Measurements from ENCODE around the gene NR6A1. TPM values are rescaled to one million over a fixed set of nuclear protein-coding genes. Genes with fewer than 3 reads are reported as not detected.

The NR6A1 gene
- total RNA-seq, 1 donor from 2014 or later, result 0.56 TPM

GRCh38 chr9:124665391-124666058, 105.6 kb downstream of the NR6A1 start:
- no peaks in the 10 kb centered on the region for H3K9me3 Mint-ChIP-seq (ENCODE audit: unreplicated experiment)
- H3K36me3 Mint-ChIP-seq (ENCODE audit: unreplicated experiment), result peaks cover 21% of the 10 kb centered on the region
- no peak for TF ChIP-seq CTCF (IDR thresholded peaks at IDR 0.05)
- no peak for DNase-seq (ENCODE audit: extremely low spot score, unreplicated experiment)
- H3K4me3 Mint-ChIP-seq (ENCODE audit: unreplicated experiment), result no peak overlapping the region
- H3K27ac Mint-ChIP-seq (ENCODE audit: unreplicated experiment), result no peak overlapping the region
- no peaks in the 10 kb centered on the region for H3K27me3 Mint-ChIP-seq (ENCODE audit: unreplicated experiment)
- H3K4me1 Mint-ChIP-seq (ENCODE audit: unreplicated experiment), result peaks cover 56% of the 10 kb centered on the region

GRCh38 chr9:124664143-124664542, 107.0 kb downstream of the NR6A1 start:
- Mint-ChIP-seq H3K4me1 (ENCODE audit: unreplicated experiment) (peaks cover 54% of the 10 kb centered on the region), H3K9me3 (ENCODE audit: unreplicated experiment) (no peaks in the 10 kb centered on the region), H3K4me3 (ENCODE audit: unreplicated experiment) (no peak overlapping the region), H3K27me3 (ENCODE audit: unreplicated experiment) (no peaks in the 10 kb centered on the region), H3K36me3 (ENCODE audit: unreplicated experiment) (peaks cover 17% of the 10 kb centered on the region), H3K27ac (ENCODE audit: unreplicated experiment) (peak overlapping the region; percentile 41)
- no peak for DNase-seq (ENCODE audit: extremely low spot score, unreplicated experiment)
- TF ChIP-seq CTCF (IDR thresholded peaks at IDR 0.05), result no peak

GRCh38 chr9:124663046-124663961, 107.8 kb downstream of the NR6A1 start:
- Mint-ChIP-seq H3K4me1 (ENCODE audit: unreplicated experiment) (peaks cover 50% of the 10 kb centered on the region), H3K36me3 (ENCODE audit: unreplicated experiment) (peaks cover 14% of the 10 kb centered on the region), H3K27ac (ENCODE audit: unreplicated experiment) (peak overlapping the region; percentile 41), H3K9me3 (ENCODE audit: unreplicated experiment) (no peaks in the 10 kb centered on the region), H3K27me3 (ENCODE audit: unreplicated experiment) (no peaks in the 10 kb centered on the region), H3K4me3 (ENCODE audit: unreplicated experiment) (no peak overlapping the region)
- DNase-seq (ENCODE audit: extremely low spot score, unreplicated experiment), result no peak
- TF ChIP-seq CTCF (IDR thresholded peaks at IDR 0.05), result no peak

- no peaks in the 10 kb centered on the region for H3K9me3 Mint-ChIP-seq (ENCODE audit: unreplicated experiment)
- H3K27ac Mint-ChIP-seq (ENCODE audit: unreplicated experiment), result peak overlapping the region; percentile 38
- peak overlapping the region; percentile 26 for H3K4me3 Mint-ChIP-seq (ENCODE audit: unreplicated experiment)
- H3K27me3 Mint-ChIP-seq (ENCODE audit: unreplicated experiment), result no peaks in the 10 kb centered on the region
- no peak for TF ChIP-seq CTCF (IDR thresholded peaks at IDR 0.05)
- H3K4me1 Mint-ChIP-seq (ENCODE audit: unreplicated experiment), result peaks cover 53% of the 10 kb centered on the region
- no peak for DNase-seq (ENCODE audit: extremely low spot score, unreplicated experiment)
- peaks cover 14% of the 10 kb centered on the region for H3K36me3 Mint-ChIP-seq (ENCODE audit: unreplicated experiment)
Measured at GRCh38 chr9:124662561-124662960, 108.5 kb downstream of the NR6A1 start.

GRCh38 chr9:124661271-124661670, 109.8 kb downstream of the NR6A1 start:
- no peaks in the 10 kb centered on the region for H3K27me3 Mint-ChIP-seq (ENCODE audit: unreplicated experiment)
- H3K9me3 Mint-ChIP-seq (ENCODE audit: unreplicated experiment), result no peaks in the 10 kb centered on the region
- no peak for TF ChIP-seq CTCF (IDR thresholded peaks at IDR 0.05)
- peak overlapping the region; percentile 98 for H3K4me3 Mint-ChIP-seq (ENCODE audit: unreplicated experiment)
- H3K36me3 Mint-ChIP-seq (ENCODE audit: unreplicated experiment), result peaks cover 14% of the 10 kb centered on the region
- DNase-seq (ENCODE audit: extremely low spot score, unreplicated experiment), result no peak
- peak overlapping the region; percentile 100 for H3K27ac Mint-ChIP-seq (ENCODE audit: unreplicated experiment)
- H3K4me1 Mint-ChIP-seq (ENCODE audit: unreplicated experiment), result peaks cover 61% of the 10 kb centered on the region
